Common myeloid progenitor, CD34-positive (primary cell): Measurements from ENCODE around the gene METTL25.

Experiments used
- CTCF ChIA-PET: fragments of 350-600 bp; sonication (Branson Sonifier 250); formaldehyde crosslinking; loops from one replicate; lab custom pipeline; 2021; ENCODE audit warnings: antibody characterized with exemption; lab: Charles Lee
- POLR2A ChIA-PET: fragments of 350-600 bp; sonication (Branson Sonifier 250); formaldehyde crosslinking; loops from one replicate; lab custom pipeline; 2021; ENCODE audit warnings: antibody characterized with exemption; lab: Charles Lee
- DNase-seq, 3 donors: peaks; one replicate each; pipeline versions ENCODE4 v3.0.0 to v3.0.0-alpha.2; 2013
- H3K27ac ChIP-seq, 2 experiments: 1 replicate in 1 of 2; 2 replicates in 1 of 2; pipeline ENCODE4 v1.7.0; 2013; ENCODE audit warnings: inconsistent platforms in 2 of 2, low read length in 2 of 2, mild to moderate bottlenecking in 2 of 2, low read depth in 1 of 2, moderate library complexity in 1 of 2; ENCODE audit not compliant: severe bottlenecking in 2 of 2, insufficient read depth in 1 of 2, poor library complexity in 1 of 2
- H3K27me3 ChIP-seq, 5 experiments: replicated peaks in 2 of 5; 1 replicate in 3 of 5; 2 replicates in 2 of 5; pipeline versions ENCODE4 v1.6.1 to v1.7.0; 2013; ENCODE audit warnings: low read length in 4 of 5, mild to moderate bottlenecking in 2 of 5, moderate library complexity in 2 of 5, inconsistent platforms in 1 of 5; ENCODE audit not compliant: insufficient read depth in 5 of 5, control insufficient read depth in 4 of 5
- H3K36me3 ChIP-seq, 4 experiments: 1 replicate in 2 of 4; 2 replicates in 2 of 4; pipeline versions ENCODE4 v1.6.1 to v1.7.0; 2013; ENCODE audit warnings: low read length in 3 of 4, control low read depth in 1 of 4, mild to moderate bottlenecking in 1 of 4; ENCODE audit not compliant: control insufficient read depth in 4 of 4, insufficient read depth in 4 of 4
- H3K4me1 ChIP-seq, 4 experiments: 1 replicate in 3 of 4; 2 replicates in 1 of 4; pipeline versions ENCODE4 v1.6.1 to v1.7.1; 2013; ENCODE audit warnings: low read length in 3 of 4, mild to moderate bottlenecking in 3 of 4, control low read depth in 1 of 4, inconsistent platforms in 1 of 4, moderate library complexity in 1 of 4; ENCODE audit not compliant: control insufficient read depth in 4 of 4, insufficient read depth in 4 of 4; ENCODE audit errors: control extremely low read depth in 1 of 4
- H3K4me3 ChIP-seq, 7 experiments: 1 replicate in 4 of 7; 2 replicates in 3 of 7; pipeline versions ENCODE4 v1.5.1 to v1.7.0; 2013; ENCODE audit warnings: mild to moderate bottlenecking in 7 of 7, low read length in 6 of 7, moderate library complexity in 6 of 7, inconsistent platforms in 2 of 7, low read depth in 2 of 7, control low read depth in 1 of 7; ENCODE audit not compliant: insufficient read depth in 4 of 7, control insufficient read depth in 1 of 7; ENCODE audit errors: extremely low read depth in 1 of 7
- H3K9me3 ChIP-seq, 5 experiments: 1 replicate in 4 of 5; 2 replicates in 1 of 5; pipeline versions ENCODE4 v1.6.1 to v1.7.1; 2013; ENCODE audit warnings: low read length in 4 of 5, mild to moderate bottlenecking in 2 of 5, inconsistent platforms in 1 of 5, low read depth in 1 of 5, moderate library complexity in 1 of 5; ENCODE audit not compliant: control insufficient read depth in 4 of 5, insufficient read depth in 2 of 5; ENCODE audit errors: control extremely low read depth in 1 of 5
- WGBS: methylation state at CpG from one replicate; pipeline ENCODE4 v1.1.5; 2013; ENCODE audit not compliant: insufficient coverage; 5-methylcytosine and 5-hydroxymethylcytosine counted together

The METTL25 gene

DNA sequence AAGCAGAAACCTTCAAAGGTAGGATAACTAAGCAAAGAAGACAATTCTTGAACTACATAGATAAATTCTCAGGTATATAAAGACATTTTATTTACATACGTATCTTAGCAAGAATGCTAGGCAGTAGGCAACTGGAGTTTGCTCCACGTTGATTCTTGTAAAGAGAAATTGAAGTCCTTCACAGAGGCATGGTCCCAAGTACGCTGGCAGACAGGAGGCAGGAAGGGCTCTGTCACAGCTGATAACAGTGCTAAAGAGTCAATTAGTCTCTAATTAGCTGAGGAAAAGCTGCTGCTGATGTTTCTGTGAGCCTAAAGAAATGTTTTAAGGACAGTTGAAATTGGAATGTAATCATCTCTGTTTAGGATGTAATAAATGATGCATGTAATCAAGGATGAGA lies 146.8 kb downstream of the METTL25 start:
- no peak for DNase-seq
- no peak overlapping the region for H3K27ac ChIP-seq
- CTCF ChIA-PET = no interaction called here
- H3K27me3 ChIP-seq = peaks cover 0 to 2% (median 0%) of the 10 kb centered on the region in 5 experiments
- H3K36me3 ChIP-seq = no peaks in the 10 kb centered on the region
- H3K4me3 ChIP-seq = no peak overlapping the region
- 62% methylated on average over 3 of the region's 3 CpGs for WGBS
- H3K9me3 ChIP-seq = no peaks in the 10 kb centered on the region
- POLR2A ChIA-PET = no interaction called here
- H3K4me1 ChIP-seq = no peaks in the 10 kb centered on the region

- no peaks in the 10 kb centered on the region for H3K36me3 ChIP-seq
- no peak overlapping the region for H3K4me3 ChIP-seq
- no peaks in the 10 kb centered on the region for H3K27me3 ChIP-seq
- DNase-seq = no peak
- H3K27ac ChIP-seq = no peak overlapping the region
- ChIA-PET CTCF (no interaction called here), POLR2A (no interaction called here)
- 100% methylated on average over 1 of the region's 2 CpGs for WGBS
- no peaks in the 10 kb centered on the region for H3K9me3 ChIP-seq
- no peaks in the 10 kb centered on the region for H3K4me1 ChIP-seq
These were observed 149.4 kb downstream of the METTL25 start for GRCh38 chr12:82507686-82508085.

DNA sequence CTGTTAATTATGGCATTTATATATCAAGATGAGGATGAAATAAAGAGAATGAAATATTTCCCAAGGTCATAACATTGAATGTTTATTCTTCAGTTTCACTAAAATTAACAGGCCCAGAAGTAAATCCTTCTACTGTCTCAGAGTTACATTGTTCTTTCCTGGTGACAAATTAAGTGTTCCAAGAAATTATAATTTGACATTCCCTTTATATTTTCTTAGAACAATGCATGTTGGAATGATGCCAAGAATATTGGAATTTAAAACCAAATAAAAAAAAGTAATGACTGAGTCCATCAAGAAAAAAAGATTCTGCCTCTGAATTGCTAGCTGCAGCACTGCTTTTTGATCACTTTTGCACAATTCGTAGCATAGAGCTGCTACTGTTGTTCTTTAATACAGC lies 152.1 kb downstream of the METTL25 start:
- Histone ChIP-seq H3K27ac (no peak overlapping the region), H3K4me3 (no peak overlapping the region), H3K4me1 (no peaks in the 10 kb centered on the region), H3K36me3 (no peaks in the 10 kb centered on the region), H3K27me3 (no peaks in the 10 kb centered on the region), H3K9me3 (no peaks in the 10 kb centered on the region)
- ChIA-PET POLR2A (no interaction called here), CTCF (no interaction called here)
- no CpG with 5 or more reads among the region's 1 CpG for WGBS
- DNase-seq = no peak

- ChIA-PET POLR2A (no interaction called here), CTCF (no interaction called here)
- Histone ChIP-seq H3K27ac (no peak overlapping the region), H3K9me3 (no peaks in the 10 kb centered on the region), H3K4me3 (no peak overlapping the region), H3K36me3 (no peaks in the 10 kb centered on the region), H3K27me3 (no peaks in the 10 kb centered on the region), H3K4me1 (no peaks in the 10 kb centered on the region)
- 100% methylated on average over 1 of the region's 1 CpG for WGBS
- no peak for DNase-seq
These were observed 156.6 kb downstream of the METTL25 start for GRCh38 chr12:82514880-82515279.

DNA sequence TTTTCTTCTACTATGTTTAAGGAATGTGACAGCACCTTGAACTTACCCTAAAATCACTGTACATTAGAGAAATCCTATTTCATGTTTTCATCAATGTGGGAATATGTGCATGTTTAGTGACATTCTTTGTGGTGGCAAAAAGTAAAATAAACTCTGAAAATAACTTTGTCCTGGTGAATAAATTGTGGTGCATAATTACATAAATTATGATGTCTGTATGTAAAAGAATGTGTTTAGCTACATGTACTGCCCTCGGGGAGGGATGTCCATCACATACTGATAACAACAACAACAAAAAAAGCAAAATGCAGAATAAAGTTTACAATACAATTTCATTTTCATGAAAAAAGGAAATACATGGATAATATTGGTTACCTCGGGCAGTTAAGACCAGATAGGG lies 157.3 kb downstream of the METTL25 start:
- CTCF ChIA-PET = interaction anchor here (0.7 to 1.2 kb wide), 2 partner anchors 13 to 170 kb away, joined by 3 to 4 read pairs; partner anchors contain the start of gene TMTC2
- H3K27me3 ChIP-seq = no peaks in the 10 kb centered on the region
- H3K36me3 ChIP-seq = no peaks in the 10 kb centered on the region
- no peaks in the 10 kb centered on the region for H3K4me1 ChIP-seq
- no peak overlapping the region for H3K4me3 ChIP-seq
- no CpG with 5 or more reads among the region's 2 CpGs for WGBS
- no peak for DNase-seq
- POLR2A ChIA-PET = no interaction called here
- no peak overlapping the region for H3K27ac ChIP-seq
- H3K9me3 ChIP-seq = no peaks in the 10 kb centered on the region

DNA sequence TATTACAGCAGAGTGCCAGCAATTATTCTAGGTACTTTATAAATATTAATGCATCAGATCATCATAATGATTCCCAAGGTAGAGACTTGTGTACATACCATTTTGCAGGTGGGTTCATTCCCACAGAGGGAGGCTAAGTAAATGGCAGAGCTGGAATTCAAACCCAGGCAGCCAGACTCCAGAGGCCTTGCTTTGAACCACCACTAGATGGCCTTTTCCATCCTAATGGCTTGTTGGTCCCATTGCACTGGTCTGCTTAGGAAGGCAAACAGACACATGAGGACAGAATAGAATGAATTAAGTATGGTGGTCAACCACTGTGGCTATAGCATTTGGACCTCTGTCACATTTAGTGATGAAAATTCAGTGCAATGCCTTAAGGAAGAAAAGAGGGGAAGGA lies 158.7 kb downstream of the METTL25 start:
- Histone ChIP-seq H3K36me3 (no peaks in the 10 kb centered on the region), H3K27me3 (no peaks in the 10 kb centered on the region), H3K27ac (no peak overlapping the region), H3K4me3 (no peak overlapping the region), H3K4me1 (no peaks in the 10 kb centered on the region), H3K9me3 (no peaks in the 10 kb centered on the region)
- DNase-seq = no peak
- CTCF ChIA-PET = interaction anchor here (1.2 kb wide), 1 partner anchor 169 kb away, joined by 4 read pairs; the partner anchor contains the start of gene TMTC2
- POLR2A ChIA-PET = no interaction called here

DNA sequence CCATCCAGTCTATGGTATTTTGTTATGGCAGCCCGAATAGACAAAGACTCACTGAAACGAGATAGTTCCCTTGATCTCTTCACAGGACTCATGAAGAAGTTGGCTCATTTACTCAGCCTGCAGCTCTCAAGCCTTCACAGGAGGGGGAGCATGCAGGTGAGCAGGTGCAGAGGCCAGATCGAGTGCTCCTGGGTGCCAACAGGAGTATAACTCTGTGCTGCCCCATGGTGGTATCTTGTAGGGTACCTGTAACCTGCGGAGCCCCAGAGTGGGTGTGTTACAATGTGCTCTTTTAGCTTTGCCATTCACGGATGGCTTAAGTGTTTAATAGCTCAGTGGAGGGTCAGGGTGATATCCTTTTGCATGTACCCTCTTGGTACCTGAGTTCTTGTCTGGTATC lies 159.5 kb downstream of the METTL25 start:
- Histone ChIP-seq H3K4me1 (no peaks in the 10 kb centered on the region), H3K4me3 (no peak overlapping the region), H3K36me3 (no peaks in the 10 kb centered on the region), H3K27ac (no peak overlapping the region), H3K27me3 (no peaks in the 10 kb centered on the region), H3K9me3 (no peaks in the 10 kb centered on the region)
- WGBS = 96% methylated on average over 5 of the region's 5 CpGs
- DNase-seq = no peak
- CTCF ChIA-PET = no interaction called here
- POLR2A ChIA-PET = no interaction called here
